ENCODE data around the gene PGAP6.
"Not testable (repeated sequence)": the region's sequence is repeated elsewhere in the genome, so short reads cannot be mapped to it uniquely, and the experiment has no call there.

Gene PGAP6

DNA sequence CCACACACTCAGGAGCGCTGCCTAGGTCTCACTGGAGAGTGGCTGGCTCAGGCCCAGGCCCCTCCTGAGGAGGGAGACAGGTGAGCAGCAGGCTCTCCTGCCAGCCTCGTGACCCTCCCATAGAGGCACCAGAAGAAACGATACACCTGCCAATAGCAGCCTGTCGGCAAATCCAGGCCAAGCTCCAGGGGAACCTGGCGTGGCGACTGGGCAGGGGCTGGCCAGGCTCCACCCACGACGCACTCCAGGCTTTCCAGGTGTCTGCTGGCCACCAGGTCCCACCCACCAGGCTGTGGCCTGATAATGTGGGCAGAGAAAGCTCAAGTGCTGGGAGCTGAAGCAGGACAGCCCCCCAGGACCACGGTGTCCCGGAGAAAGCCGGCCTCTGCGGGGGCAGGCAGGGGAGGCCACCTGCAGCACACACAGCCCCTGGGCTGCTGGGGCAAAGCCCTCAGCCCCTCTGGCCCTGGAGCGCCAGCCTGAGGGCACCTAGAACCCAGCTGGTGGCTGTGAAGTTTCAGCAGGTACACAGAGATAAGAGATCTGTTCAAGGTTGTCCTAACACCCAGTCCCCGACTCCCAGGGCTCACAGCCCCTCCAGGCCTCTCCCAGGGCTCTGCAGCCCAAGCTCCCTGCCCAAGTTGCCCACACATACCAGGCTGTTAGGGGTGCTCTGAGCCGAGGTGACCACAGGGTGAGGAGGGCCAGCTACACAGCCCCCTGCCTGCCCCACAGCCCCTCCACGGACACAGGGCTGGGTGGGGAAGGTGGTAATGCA lies 2.4 kb downstream of the PGAP6 start:
- DNase-seq (ENCODE audit: low read depth, low spot score), result no peak

DNA sequence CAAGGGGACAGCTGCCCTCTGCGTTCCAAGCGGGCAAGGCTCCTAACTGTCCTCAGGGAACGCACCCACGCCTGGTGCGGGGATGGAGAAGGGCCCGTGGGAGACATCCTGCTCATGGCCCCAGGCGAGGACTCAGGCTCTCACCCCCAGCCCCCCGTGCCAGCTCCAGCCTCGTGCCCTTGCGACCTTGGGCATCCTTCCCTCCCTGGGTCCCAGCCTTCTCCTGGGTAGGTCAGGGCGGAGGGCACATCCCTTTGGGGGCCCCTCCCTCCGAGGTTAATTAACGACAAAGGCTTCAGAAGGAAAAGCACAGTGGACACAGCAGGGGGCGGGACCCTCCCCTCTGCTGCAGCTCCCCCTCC lies 3.0 kb downstream of the PGAP6 start:
- no peak for DNase-seq (ENCODE audit: low read depth, low spot score)

DNA sequence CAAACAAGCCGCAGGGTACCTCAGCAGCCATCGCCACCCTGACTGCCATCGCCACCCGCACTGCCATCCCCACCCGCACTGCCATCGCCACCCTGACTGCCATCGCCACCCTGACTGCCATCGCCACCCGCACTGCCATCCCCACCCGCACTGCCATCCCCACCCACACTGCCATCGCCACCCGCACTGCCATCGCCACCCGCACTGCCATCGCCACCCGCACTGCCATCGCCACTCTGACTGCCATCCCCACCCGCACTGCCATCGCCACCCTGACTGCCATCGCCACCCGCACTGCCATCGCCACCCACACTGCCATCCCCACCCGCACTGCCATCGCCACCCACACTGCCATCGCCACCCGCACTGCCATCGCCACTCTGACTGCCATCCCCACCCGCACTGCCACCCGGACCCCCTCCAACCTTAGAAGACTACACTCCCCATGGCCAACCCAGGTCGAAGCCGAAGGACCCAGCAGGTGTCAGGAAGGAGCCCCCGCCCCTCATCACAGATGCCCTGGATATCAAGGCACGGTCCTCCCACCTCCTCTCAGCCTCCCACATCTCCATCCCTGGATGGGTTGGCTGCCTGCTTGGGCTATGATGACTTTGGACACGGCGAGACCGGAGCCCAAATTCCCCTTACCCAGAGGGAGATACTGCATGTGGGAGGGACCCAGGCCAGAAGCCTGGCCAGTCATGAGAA lies 3.5 kb downstream of the PGAP6 start:
- DNase-seq (ENCODE audit: low read depth, low spot score), result not testable (repeated sequence)

DNA sequence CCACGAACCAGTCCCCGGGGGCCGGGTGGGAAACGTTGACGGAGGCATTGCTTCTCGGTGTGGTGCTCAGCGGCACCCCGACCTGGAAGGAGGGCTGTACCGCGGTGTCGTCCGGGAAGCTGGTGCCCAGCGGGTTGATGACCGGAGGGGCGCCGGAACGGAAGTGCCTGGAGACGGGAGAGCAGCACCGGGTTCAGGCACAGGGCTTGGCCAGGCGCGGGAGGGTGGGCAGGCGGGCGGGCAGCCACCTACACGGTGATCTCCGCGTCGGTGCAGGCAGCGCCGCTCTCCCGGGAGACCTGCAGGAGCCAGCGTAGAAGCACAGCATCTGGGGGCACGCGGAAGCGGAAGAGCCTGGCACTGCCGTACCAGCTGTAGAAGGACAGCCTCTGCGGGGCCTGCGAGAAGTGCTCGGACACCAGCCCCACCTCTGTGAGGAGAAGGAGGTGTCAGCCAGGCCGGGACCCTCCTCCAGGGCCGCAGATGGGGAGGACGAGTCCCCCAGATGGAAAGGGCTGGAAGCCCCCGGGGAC lies 4.3 kb downstream of the PGAP6 start:
- DNase-seq (ENCODE audit: low read depth, low spot score), result no peak

DNA sequence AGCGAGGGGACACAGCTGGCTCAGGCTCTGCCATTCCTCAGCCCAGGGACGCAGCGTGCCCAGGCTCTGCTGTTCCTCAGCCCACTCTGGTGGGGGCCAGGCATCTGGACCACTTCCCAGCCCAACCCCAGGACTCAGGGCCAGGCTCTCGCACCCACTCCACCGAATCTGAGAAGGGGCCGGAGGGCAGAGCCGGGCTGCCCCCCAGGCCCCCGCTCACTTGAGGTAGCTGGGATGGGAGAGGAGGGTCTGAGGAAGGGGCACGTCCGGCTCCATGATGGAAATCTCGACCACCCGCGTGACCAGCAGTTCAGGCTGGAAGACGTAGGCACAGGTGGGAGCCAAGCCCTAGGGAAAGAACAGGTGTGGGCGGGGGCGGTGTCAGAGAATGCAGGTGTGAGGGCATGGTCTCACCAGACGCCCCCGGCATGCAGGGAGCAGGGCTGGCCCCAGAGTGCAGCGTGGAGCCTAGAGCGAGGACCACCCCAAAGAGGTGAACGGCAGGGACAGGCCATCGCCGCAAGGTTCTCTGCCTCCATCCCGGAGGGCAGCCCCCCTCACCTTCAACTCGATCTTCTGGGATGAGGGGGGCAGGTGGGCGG lies 4.9 kb downstream of the PGAP6 start:
- DNase-seq (ENCODE audit: low read depth, low spot score), result no peak

DNA sequence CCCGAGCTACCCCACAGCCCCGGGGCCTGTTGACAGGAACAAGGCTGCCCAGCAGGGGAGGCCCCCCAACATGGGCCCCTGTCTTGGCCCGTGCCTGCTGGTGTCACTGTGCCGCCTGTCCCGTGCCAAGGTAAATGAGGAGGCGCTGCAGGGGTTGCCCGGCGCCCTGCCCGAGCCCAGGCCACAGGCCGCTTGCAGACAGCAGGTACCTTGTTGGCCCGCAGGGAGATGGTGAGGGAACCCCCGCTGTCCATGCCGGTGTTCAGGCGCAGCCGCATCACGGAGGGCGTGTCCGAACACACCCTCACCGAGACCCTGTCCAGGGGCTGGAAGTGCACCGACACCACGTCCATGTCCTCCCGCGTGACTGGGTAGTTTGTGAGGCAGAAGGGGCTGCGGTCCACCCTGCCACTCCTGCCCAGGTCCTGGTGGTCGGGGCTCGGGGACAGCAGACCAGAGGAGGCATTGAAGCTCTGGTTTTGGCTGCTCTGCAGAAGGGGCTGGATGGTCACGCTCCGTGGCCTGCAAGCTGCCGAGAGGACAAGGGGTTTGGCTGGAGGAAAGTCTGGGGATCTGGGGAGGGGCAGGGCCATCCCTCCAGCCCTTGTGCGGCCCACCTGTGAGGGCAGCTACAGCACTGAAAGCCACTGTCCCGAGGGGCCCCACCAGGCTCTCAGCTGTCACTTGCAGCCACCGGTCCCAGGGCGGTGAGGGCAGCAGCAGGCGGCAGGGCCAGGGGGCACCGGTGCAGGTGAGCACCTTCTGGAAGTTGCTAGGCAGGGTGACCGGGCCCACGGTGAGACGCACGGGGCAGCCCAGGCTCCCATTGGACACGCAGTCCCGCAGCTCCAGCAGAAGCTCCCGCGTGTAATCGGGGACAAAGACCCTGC lies 5.6 kb downstream of the PGAP6 start:
- DNase-seq (ENCODE audit: low read depth, low spot score), result no peak

DNA sequence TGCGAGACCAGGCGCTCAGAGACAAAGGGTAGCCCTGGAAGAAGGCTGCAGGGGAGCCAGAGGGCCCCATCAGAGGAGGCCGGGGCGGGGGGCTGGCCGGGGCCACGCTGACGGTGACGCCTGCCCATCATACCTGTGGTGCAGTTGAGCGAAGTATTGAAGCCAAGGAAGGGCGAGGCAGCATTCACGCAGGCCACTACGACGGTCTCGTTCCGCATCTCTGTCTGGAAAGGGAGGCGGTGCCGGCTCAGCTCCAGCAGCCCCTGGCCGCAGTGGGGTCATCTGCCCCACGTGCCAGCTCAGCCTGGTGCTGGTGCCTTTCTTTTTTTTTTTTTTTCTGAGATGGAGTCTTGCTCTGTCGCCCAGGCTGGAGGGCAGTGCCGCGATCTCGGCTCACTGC lies 6.6 kb downstream of the PGAP6 start:
- no peak for DNase-seq (ENCODE audit: low read depth, low spot score)

DNA sequence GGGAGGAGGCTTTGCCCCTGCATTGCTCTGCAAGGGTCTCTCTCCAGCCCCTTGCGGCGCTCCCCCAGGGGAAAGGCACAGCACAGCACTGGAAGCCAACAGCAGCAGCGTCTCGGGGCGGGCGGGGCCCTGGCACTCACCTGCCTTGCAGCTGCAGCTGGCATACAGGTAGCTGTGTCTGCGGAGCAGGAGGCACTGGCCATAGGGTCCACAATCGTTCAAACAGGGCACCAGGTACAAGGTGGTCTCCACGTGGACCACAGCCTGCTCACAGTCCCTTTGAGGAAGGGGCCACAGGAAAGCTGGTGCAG lies 7.2 kb downstream of the PGAP6 start:
- no peak for DNase-seq (ENCODE audit: low read depth, low spot score)

DNA sequence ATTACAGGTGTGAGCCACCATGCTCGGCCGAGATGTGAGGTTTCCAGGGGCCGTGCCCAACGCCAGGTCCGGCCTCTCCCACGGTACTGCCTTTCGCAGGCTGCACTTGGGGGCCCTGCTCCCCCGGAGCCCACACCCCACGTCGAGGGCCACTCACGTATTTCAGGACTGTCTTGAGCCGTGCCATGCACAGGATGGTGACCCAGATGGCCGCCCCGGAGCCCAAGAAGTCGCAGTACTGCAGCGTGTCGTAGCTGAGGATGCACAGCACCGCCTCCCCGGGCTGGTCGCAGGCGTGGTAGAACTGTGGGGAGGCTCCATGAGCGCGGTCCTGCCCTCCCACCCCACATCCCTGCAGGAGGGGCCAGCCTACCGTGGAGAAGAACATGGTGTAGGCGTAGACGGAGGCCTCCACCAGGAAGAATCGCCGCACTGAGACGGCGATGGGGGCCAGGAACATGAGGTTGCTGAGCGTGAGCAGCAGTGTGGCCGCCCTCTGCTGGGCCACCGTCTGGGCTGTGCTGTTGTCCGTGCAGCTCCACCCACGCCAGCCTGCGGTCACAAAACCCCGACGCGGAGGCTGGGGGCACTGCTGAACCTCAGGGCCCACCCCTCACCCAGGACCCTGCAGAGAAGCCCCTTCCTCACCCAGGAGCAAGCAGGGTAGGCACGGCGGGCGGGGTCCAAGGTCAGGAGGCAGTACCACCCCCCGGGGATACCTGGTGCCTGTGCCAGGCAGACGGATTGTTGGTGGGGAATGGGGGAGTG lies 7.7 kb downstream of the PGAP6 start:
- DNase-seq (ENCODE audit: low read depth, low spot score), result no peak

DNA sequence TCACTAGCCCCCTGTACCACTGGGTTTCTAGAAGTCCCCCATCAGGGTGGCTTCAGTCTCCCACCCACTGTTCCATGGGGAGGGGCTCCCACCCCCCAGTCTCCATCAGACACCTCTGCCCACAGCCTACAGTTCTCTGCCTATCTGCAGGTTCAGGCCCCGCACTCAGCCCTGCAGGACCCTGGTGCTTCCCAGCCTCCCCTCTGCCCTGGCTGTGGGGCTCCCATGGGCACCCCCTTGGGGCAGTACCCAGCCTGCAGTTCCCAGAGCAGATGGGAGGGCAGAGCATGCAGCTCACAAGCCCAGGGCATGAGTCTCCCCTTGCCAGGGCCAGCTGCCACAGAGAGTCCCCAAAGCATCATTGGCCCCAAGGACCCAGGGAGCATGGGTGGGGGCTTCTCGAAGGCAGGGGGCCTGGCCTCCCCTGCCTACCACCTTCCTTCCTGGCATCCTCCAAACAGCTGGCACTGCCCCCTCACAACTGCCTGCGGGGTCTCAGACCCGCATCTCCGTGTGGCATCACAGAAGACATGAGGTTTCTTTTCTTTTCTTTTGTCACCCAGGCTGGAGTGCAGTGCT lies 8.7 kb downstream of the PGAP6 start:
- DNase-seq (ENCODE audit: low read depth, low spot score), result no peak

DNA sequence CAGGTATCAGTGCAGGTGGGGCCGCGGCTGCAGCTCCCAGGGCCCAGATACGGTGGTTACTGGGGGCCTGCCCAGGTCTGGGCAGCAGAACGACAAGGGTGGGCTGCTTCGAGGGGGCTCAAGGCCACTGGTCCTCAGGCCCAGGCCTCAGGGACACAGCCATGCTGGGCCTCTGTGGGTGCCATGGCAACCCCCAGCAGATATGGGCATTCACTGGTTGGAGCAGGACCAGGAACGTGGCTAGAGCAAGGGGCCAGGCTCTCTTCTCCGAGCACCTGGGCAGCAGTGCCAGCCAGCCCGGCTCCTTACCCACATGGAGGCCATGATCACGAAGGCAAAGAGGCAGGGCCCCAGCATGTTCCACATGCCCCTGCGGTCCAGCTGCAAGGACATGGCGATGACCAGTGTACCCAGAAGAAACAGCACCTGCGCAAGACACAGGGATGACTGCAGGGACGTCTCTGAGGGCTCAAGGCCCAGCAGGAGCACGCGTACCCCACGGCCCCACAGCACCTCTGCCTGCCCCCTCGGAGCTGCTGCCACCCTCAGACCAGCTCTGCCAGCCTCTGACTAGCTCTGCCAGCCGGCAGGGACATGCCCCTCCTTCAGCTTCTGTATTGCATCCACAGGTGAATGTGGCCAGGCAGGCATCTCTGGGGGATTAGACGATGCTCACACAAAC lies 9.3 kb downstream of the PGAP6 start:
- no peak for DNase-seq (ENCODE audit: low read depth, low spot score)

DNA sequence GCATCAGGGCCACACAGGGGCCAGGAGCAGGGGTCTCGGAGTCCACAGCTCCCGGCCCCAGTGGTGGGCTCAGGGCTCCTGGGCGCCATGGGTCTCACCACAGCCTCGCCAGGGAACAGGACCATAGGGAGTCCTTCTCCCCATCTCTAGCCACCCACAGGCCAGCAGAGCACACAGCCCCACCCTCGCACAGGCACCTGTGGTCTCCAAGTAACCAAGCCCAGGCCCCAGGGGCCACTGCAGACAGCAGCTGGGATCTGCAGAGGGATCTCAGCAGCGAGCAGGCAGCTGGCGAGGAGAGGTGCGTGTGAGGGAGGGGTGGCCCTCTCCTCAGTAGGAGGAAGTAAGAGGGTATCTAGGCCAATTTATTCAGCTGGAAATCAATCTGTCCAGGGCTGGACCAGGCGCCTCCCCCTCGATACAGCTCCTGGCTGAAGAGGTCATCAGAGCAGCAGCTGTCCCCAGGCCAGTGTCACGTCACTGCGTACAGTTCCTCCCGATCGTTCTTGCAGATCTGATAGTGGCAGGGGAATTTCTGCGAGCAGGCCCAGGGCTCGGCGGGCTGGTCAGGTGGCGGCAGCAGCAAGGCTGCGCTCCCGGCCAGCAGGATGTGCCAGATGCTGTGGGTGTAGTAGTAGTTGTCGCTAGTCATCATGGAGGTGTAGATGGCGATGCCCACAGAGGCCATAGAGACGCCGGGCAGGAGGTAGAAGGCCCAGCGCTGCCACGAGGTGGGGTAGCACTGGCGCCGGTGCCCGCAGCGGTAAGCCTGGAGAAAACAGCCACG lies 10.1 kb downstream of the PGAP6 start:
- no peak for DNase-seq (ENCODE audit: low read depth, low spot score)

DNA sequence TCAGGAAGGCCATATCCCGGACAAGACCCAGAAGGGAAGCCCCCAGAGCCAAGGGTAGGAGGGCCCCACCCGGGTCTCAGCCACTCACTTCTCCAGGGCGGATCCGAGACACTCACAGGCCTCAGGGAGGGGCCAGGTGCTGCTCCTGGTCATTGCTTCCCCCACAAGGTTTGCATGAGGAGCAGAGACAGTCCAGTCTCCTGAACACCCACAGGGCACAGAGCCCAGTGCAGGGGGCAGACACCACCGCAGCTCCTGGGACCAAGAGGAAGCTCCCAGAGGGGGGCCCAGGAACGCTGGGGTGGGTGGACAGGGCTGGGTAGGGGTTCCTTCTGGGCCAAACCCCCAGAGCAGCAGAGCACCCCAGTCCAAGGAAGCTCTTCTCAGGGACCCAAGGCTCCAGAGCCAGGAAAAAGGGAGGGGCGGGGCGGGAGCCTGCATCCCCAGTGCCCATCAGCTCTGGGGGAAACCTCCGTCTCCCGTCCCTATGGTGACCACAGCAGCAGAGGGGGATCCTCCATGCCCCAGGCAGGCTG lies 10.7 kb downstream of the PGAP6 start:
- no peak for DNase-seq (ENCODE audit: low read depth, low spot score)

DNA sequence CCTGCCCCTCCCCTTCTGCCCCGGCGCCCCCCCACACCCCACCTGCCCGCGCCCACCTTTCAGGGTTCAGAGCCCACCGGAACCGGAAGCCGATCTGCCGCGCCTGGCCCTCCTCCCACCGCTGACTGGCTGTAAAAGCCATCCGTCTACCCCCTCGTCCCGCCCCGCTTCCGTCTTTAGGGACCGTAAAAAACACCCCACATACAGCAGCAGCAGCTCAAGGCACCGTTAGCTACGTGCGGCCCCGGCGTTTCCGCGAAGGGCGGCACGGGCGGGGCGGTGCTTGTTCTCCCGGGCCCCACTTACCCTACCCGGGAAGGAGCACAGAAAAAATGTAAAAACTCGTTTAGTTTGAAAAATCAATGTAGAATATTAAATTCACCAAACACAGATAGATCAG lies 11.3 kb downstream of the PGAP6 start, which contains the start of gene MRPL28:
TSS of gene MRPL28 (minus strand) at position 96 of the 400 bp plus-strand sequence. CDS start 320 bp downstream, outside the sequence.
- DNase-seq (ENCODE audit: low read depth, low spot score), result peak; percentile 86

DNA sequence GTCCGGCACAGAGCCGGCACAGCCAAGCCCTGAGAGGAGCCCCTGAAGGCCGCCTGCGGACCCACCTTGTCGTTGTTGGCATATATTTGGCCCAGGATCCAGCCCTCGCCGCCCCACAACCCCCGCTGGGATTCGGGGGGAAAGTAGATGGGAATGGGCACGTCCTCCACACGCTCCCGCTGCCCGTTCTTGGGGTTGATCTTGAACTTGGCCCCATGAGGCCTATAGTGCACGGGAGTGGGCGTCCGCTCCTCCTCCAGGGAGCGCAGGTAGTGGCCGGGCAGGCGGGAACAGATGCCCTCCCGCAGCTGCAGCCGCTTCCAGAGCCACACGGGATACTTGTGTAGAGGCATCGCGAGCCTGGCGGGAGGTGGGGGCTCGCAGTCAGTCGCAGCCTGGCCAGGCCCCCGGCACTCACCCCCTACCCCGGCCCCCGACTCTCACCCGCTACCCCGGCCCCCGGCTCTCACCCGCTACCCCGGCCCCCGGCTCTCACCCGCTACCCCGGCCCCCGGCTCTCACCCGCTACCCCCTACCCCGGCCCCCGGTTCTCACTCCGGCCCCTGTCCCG lies 11.8 kb downstream of the PGAP6 start:
- no peak for DNase-seq (ENCODE audit: low read depth, low spot score)

DNA sequence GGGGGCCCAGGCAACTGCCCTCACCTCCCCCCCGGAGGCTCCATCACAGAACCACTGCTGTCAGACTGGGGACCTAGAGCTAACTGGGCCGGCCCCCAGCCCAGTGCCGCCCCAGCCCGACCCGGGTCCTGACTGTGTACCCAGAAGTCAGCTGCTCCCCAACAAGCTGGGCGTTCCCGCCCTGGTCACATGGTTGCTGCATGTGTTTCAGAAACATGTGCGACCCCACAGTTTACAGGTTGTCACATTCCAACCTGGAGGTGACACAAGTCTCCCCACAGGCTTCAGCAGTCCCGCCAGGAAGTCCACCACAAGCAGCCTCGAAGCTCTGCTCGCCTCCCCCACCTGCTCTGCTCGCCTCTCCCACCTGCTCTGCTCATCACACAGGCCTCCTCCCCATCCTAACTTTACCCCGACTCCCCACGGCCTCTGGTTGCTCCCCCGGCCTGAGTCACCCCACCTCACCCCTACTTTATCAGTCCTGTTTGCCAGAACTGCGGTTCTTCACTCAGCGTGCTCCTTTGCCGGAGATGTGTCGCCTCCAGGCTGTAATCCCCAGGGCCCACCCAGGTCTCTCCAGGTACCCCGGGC lies 12.4 kb downstream of the PGAP6 start:
- no peak for DNase-seq (ENCODE audit: low read depth, low spot score)

DNA sequence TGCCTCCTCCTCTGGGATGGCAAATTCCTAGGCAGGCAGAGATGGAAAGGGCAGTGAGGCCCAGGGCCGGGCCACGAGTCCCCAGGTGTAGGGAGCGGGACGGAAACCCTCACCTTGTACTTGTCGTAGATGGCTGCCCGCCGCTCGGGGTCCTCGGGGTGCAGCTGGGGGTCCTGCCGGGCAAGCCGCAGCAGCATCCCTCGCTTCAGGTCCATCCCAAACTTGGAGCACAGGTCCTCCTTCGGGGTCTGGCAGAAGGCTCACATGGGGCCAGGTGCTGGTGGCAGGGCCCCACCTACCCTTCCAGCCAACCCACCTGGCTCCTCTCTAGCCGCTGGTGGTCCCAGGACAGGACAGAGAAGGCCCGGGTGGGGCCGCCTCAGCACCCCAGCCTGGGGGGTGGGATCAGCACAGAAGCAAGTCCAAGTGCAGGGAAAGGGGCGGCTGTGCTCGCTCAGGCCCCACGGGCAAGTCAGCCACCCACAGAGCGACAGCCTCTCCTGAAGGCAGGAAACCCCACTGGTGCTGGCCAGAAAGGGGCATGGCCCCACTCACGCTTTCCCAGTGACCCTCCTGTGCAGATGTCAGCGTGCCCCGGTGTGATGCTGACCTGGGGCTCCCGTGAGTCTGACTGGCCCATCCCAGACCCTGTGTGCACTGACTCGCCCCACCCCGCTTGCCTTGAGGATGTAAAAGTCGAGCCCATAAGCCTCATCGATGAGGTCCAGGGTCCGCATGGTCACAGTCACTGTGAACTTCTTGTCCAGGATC lies 13.2 kb downstream of the PGAP6 start:
- DNase-seq (ENCODE audit: low read depth, low spot score), result no peak
